ENCODE data around the gene APEH. TPM values are rescaled to one million over a fixed set of nuclear protein-coding genes. Genes with fewer than 3 reads are reported as not detected.

Gene APEH
- total RNA-seq, 1 experiment from 2014 or later = 246 TPM

- ChIA-PET RAD21 (ENCODE audit: low non-redundant PET in 1 of 2, low total read pairs in 2 of 2, uncharacterized antibody in 2 of 2, unreplicated experiment in 2 of 2) (no interaction called here), POLR2A (no interaction called here), CTCF (no interaction called here)
- H3K36me3 ChIP-seq (ENCODE audit: control insufficient read depth in 1 of 2, insufficient read depth in 2 of 2, low read length in 2 of 2) = peaks cover 3 to 24% of the 10 kb centered on the region in 2 experiments; a peak in 2 of 4 replicates
- DNase-seq (ENCODE audit: low read depth, low spot score) (no peak), ATAC-seq (no peak)
- H3K27me3 ChIP-seq (ENCODE audit: insufficient read depth, low read length) = no peaks in the 10 kb centered on the region
- no peak overlapping the region for H3K4me3 ChIP-seq (replicated peaks in 1 of 2; ENCODE audit: low read depth in 1 of 2, low read length in 2 of 2)
- no peaks in the 10 kb centered on the region for H3K9me2 ChIP-seq (ENCODE audit: insufficient read depth)
- no peak overlapping the region for H2AFZ ChIP-seq (ENCODE audit: low read depth, low read length, poor library complexity, severe bottlenecking)
- TF ChIP-seq ATF3 (IDR thresholded peaks at IDR 0.05) (no peak), ZFX (IDR thresholded peaks at IDR 0.05) (no peak), RAD21 (IDR thresholded peaks at IDR 0.05; ENCODE audit: low read depth) (no peak), CTCF (IDR thresholded peaks at IDR 0.05 in 2 of 3, conservative IDR thresholded peaks at IDR 0.05 in 1 of 3; ENCODE audit: borderline replicate concordance in 1 of 3, insufficient read depth in 1 of 3, low read depth in 2 of 3, low read length in 2 of 3) (no peak), FOSL1 (IDR thresholded peaks at IDR 0.05; ENCODE audit: low read depth) (no peak), CEBPB (IDR thresholded peaks at IDR 0.05; ENCODE audit: low read depth) (no peak), YY1 (IDR thresholded peaks at IDR 0.05; ENCODE audit: extremely low read depth, insufficient replicate concordance, low read depth, low read length) (no peak), ZBTB33 (IDR thresholded peaks at IDR 0.05; ENCODE audit: extremely low read depth, insufficient replicate concordance, low read length) (no peak), EZH2 (IDR thresholded peaks at IDR 0.05) (no peak), REST (IDR thresholded peaks at IDR 0.05; ENCODE audit: low read depth) (no peak), EZH2phosphoT487 (IDR thresholded peaks at IDR 0.05; ENCODE audit: borderline replicate concordance) (no peak), CBX3 (IDR thresholded peaks at IDR 0.05; ENCODE audit: low read depth) (no peak), SP1 (IDR thresholded peaks at IDR 0.05; ENCODE audit: low read depth) (no peak), TCF7L2 (IDR thresholded peaks at IDR 0.05; ENCODE audit: borderline replicate concordance, extremely low read depth, insufficient read depth, insufficient read length) (no peak), MAX (IDR thresholded peaks at IDR 0.05) (no peak), SRF (IDR thresholded peaks at IDR 0.05; ENCODE audit: low read depth) (no peak)
- no peak overlapping the region for H3K4me2 ChIP-seq (ENCODE audit: low read length)
- no peaks in the 10 kb centered on the region for H3K9me3 ChIP-seq (ENCODE audit: control insufficient read depth in 1 of 2, insufficient read depth in 1 of 2, low read depth in 1 of 2, low read length in 2 of 2)
- peaks cover 13 to 37% of the 10 kb centered on the region in 2 experiments; a peak in 3 of 4 replicates for H3K4me1 ChIP-seq (ENCODE audit: control insufficient read depth in 1 of 2, insufficient read depth in 2 of 2, low read length in 2 of 2)
- peaks cover 18% of the 10 kb centered on the region for H3K79me2 ChIP-seq (ENCODE audit: insufficient read depth, low read length)
- H4K20me1 ChIP-seq (ENCODE audit: insufficient read depth) = no peaks in the 10 kb centered on the region
- no peak overlapping the region for H3K27ac ChIP-seq (ENCODE audit: low read depth, low read length)
- no peak overlapping the region for H3K9ac ChIP-seq (ENCODE audit: low read length)
- BruUV-seq (replicated peaks) = no TSS peak
- intact Hi-C loops (cut with micrococcal nuclease) = loop anchor here (5.0 kb wide), 1 partner anchor 116 kb away; no protein-coding TSS in a partner anchor
Observed at GRCh38 chr3:49721596-49721895, 47.4 kb downstream of the APEH start.

Data from HCT116 (cell line).